WTC11 (cell line): ENCODE measurements around the gene SOX9.

Experiments used
- ATF3 ChIP-seq: sonication (generic); formaldehyde crosslinking; conservative IDR thresholded peaks from 2 replicates; pipeline ENCODE4 v1.8.1; 2022; ENCODE audit warnings: mild to moderate bottlenecking, missing genetic modification reagents
- CTCF ChIP-seq: fragments of 200-600 bp; IDR thresholded peaks from 2 replicates; pipeline ENCODE4 v1.8.0; 2022; ENCODE audit warnings: antibody characterized with exemption
- NR2C2 ChIP-seq: sonication (generic); formaldehyde crosslinking; IDR thresholded peaks from 2 replicates; pipeline ENCODE4 v1.8.0; 2022; ENCODE audit warnings: mild to moderate bottlenecking, missing genetic modification reagents
- RORB ChIP-seq: fragments of 250-450 bp; sonication (Bioruptor Pico); IDR thresholded peaks from 2 replicates; pipeline ENCODE4 v1.9.0; 2021; ENCODE audit warnings: mild to moderate bottlenecking
- SMAD4 ChIP-seq: sonication (generic); formaldehyde crosslinking; IDR thresholded peaks from 2 replicates; pipeline ENCODE4 v1.8.0; 2022; ENCODE audit warnings: mild to moderate bottlenecking, missing genetic modification reagents
- TP53 ChIP-seq: sonication (generic); formaldehyde crosslinking; IDR thresholded peaks from 2 replicates; pipeline ENCODE4 v1.8.1; 2023; ENCODE audit warnings: mild to moderate bottlenecking, missing genetic modification reagents
- ZNF138 ChIP-seq: sonication (generic); formaldehyde crosslinking; conservative IDR thresholded peaks from 2 replicates; pipeline ENCODE4 v1.8.1; 2022; ENCODE audit warnings: mild to moderate bottlenecking, moderate library complexity, missing genetic modification reagents
- ZNF671 ChIP-seq: fragments of 250-450 bp; sonication (Bioruptor Pico); IDR thresholded peaks from 2 replicates; pipeline ENCODE4 v1.8.0; 2021; ENCODE audit warnings: mild to moderate bottlenecking
- TF ChIP-seq, protein P1 (sequence below): sonication (generic); formaldehyde crosslinking; IDR thresholded peaks from 2 replicates; pipeline ENCODE4 v1.8.0; 2022; ENCODE audit warnings: mild to moderate bottlenecking, missing genetic modification reagents
- TF ChIP-seq, protein P2 (sequence below): fragments of 250-450 bp; sonication (Bioruptor Pico); IDR thresholded peaks from 2 replicates; pipeline ENCODE4 v2.1.2; 2022; ENCODE audit warnings: mild to moderate bottlenecking, moderate library complexity
- TF ChIP-seq, protein P3 (sequence below): sonication (generic); formaldehyde crosslinking; IDR thresholded peaks from 2 replicates; pipeline ENCODE4 v1.8.0; 2023; ENCODE audit warnings: mild to moderate bottlenecking, missing genetic modification reagents

DNA sequence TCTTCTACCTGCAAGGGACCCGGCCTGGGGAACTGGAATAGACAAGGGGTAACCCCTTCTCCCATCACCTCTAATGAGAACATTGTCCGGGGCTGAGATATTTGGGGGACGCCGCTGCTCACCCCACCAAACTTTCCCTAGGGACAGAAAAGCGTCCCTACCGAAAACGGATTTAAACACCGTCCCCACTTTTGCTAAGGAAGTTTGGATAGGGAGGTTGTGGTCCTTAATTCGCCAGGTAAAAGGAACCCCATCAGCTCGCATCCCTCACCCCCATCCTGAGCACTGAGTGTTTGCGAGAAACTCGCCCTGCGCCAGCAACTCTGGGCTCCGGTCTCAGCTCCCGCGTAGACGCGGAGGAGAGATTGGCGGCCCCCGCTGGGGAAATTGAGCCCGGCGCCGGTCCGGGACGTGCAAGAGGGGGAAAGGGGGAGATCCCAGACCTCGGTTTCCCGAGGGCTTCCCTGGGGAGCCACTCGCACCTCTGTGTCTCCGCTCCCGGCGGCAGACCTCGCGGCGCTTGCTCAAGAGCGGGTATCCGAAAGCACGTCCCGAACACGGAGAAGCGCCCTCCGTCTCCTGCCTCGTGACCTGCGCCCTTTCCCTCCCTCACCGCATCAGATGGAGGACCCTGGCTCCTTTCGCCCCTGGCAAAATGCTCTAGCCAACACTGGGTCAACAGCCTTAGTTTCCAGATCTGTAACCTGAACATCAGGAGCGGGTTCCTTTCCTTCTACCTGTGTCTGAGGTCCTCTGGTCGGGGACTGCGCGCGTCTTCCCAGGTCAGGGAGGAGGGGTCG is 3.1 kb upstream of the SOX9 start:
- TF ChIP-seq SMAD4 (no peak), CTCF (no peak), ZNF138 (CRISPR knock-in tag) (no peak), TP53 (no peak), NR2C2 (CRISPR knock-in tag) (no peak), ATF3 (no peak), ZNF671 (no peak), RORB (CRISPR knock-in tag) (no peak)
- TF ChIP-seq, protein P1, sequence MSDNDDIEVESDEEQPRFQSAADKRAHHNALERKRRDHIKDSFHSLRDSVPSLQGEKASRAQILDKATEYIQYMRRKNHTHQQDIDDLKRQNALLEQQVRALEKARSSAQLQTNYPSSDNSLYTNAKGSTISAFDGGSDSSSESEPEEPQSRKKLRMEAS (CRISPR knock-in tag) = peak; percentile 63; the same call in 1 of the 2 replicates
- TF ChIP-seq, protein P2, sequence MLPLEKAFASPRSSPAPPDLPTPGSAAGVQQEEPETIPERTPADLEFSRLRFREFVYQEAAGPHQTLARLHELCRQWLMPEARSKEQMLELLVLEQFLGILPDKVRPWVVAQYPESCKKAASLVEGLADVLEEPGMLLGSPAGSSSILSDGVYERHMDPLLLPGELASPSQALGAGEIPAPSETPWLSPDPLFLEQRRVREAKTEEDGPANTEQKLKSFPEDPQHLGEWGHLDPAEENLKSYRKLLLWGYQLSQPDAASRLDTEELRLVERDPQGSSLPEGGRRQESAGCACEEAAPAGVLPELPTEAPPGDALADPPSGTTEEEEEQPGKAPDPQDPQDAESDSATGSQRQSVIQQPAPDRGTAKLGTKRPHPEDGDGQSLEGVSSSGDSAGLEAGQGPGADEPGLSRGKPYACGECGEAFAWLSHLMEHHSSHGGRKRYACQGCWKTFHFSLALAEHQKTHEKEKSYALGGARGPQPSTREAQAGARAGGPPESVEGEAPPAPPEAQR (CRISPR knock-in tag) = no peak
- TF ChIP-seq, protein P3, sequence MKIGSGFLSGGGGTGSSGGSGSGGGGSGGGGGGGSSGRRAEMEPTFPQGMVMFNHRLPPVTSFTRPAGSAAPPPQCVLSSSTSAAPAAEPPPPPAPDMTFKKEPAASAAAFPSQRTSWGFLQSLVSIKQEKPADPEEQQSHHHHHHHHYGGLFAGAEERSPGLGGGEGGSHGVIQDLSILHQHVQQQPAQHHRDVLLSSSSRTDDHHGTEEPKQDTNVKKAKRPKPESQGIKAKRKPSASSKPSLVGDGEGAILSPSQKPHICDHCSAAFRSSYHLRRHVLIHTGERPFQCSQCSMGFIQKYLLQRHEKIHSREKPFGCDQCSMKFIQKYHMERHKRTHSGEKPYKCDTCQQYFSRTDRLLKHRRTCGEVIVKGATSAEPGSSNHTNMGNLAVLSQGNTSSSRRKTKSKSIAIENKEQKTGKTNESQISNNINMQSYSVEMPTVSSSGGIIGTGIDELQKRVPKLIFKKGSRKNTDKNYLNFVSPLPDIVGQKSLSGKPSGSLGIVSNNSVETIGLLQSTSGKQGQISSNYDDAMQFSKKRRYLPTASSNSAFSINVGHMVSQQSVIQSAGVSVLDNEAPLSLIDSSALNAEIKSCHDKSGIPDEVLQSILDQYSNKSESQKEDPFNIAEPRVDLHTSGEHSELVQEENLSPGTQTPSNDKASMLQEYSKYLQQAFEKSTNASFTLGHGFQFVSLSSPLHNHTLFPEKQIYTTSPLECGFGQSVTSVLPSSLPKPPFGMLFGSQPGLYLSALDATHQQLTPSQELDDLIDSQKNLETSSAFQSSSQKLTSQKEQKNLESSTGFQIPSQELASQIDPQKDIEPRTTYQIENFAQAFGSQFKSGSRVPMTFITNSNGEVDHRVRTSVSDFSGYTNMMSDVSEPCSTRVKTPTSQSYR = no peak
